T-helper 22 cell (primary cell): ENCODE results near the gene USP54.
"Not testable (repeated sequence)": the region's sequence is repeated elsewhere in the genome, so short reads cannot be mapped to it uniquely, and the experiment has no call there.

Experiments used
- DNase-seq: peaks from one replicate; pipeline ENCODE4 v3.0.0-alpha.2; 2020; ENCODE audit warnings: low read depth

USP54 gene

DNA sequence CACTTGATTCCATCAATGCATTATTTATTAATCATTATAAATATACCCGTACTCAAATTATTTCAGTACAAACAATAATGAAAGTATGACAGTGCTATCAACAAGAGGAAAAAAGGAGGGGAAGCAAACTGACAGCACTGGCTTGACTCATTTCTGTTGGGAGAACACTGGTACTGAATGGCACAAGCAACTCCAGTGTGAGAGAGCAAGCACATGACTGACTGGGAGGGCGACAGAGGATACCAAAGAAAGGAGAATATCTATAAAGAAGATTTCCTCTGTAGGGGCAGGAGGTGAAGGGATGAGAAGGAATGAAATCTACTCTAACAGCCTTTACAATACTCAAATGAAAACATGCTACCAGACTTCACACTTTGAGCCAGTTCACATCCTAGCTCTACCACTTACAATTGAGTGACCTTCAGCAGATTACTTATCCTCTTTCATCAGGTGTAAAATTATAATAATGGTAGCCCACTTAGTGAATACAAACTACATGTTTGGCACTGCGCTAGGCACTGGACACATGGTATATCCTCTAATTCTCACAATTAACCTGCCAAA lies 1.5 kb downstream of the USP54 start:
- no peak for DNase-seq

DNA sequence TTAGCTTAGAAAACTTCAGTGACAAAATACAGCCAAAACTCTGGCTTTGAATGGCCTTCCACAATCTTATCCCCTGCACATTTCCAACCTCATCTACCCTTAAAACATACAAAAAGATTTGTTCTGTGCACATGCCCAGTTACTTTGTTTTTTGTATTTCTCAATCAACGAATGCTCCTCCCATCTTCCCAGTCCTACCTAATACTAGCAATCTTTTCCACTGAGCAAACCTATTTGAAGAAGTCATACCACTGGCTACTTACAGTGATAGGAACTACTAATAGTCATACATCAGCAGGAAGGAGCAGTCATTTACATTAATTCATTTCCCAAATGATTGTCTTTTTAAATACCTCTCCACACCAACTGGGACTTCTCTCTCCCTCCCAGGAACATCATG lies 2.5 kb downstream of the USP54 start:
- DNase-seq: no peak

DNA sequence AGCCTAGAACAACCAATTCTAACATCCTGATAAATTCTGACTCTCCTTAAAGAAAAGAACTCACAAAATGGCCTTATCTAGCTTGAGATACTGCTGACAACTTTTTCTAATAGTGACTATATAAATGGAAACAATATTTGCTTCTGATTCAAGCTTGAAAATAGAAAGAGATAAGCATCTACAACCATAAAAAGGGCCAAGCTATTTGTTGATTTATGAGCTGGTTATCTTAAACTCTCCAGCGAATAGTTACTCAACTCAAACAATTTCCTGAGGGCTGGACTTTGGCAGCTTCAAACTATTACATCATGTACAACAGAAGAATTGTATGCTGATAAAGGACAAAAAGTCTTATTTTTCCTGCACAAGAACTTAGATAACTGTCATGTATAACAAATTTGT lies 4.6 kb downstream of the USP54 start:
- no peak for DNase-seq

DNA sequence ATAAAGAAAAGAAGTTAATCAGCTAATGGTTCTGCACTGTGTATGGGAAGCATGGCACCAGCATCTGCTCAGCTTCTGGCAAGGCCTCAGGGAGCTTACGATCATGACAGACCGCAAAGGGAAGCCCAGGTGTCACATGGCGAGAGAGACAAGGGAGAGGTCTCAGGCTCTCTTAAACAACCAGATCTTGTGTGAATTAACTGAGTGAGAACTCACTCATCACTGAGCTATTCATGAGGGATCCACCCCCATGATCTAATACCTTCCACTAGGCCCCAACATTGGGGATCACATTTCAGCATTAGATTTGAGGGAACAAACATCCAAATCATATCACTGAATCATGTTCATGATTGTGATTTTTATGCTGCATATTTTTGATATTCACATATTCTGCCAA lies 5.8 kb downstream of the USP54 start:
- DNase-seq: no peak

DNA sequence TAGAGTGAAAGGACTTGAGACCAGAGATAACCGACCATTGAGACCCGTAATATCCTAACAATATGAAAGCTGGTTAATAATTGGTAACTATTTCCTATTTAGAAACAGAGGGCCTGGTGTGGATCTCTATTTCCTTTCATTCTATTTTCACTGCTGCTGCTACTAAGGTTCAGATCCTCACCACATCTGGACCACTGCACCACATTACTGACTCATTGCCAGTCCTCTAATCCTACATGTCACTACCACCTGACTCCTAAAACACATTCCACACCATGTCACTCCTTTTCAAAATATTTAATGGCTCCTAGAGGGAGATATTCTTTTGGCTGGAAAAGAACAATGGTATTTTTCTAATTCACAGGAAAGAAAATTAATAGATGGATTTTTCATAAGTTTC lies 6.4 kb downstream of the USP54 start:
- DNase-seq: no peak

DNA sequence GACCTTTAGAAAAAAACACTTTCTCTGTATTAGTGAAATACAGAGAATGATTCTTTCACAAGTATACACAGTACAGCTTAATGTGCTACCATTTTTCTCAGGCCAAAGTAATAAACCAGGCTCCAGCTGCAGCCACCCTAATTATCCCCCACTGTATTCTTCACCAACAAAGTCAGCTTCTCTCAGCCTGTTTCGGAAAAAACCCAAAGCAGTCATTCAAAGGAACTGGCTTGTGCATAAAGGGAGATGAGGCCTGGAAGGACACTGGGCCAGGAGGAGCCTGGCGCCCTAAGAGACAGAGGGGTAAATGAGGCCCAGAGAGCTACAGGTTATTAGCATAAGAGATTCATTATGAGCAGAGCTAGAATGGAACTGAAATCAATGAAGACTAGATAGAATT lies 9.2 kb downstream of the USP54 start:
- no peak for DNase-seq

DNA sequence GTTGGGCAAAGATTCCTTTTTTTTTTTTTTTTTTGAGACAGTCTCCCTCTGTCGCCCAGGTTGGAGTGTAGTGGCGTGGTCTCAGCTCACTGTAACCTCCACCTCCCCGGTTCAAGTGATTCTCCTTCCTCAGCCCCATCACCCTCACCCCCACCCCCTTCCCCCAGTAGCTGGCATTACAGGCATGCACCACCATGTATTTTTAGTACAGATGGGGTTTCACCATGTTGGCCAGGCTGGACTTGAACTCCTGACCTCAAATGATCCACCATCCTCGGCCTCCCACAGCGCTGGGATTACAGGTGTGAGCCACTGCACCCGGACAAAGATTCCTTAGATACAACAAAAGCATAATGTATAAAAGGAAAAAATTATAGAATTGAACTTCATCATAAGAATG lies 12.2 kb downstream of the USP54 start:
- not testable (repeated sequence) for DNase-seq

DNA sequence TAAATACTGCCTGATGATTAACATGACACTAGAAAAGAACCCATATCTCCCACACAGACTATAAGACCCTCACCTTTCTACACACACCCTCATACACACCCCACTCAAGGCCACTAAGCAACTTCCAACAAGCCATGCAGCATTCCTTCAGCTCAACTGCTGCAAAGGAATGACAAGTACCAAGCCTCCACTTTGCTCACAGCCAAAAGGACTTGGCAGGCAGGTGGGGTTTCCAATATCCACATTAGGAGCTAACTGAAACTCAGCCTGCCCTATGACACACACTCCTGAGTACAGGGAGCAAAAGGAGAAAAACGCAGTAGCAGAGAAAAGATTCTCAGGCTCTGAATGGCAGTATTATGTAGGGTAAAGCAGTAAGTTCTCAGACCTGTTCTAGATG lies 13.4 kb downstream of the USP54 start:
- DNase-seq: no peak

DNA sequence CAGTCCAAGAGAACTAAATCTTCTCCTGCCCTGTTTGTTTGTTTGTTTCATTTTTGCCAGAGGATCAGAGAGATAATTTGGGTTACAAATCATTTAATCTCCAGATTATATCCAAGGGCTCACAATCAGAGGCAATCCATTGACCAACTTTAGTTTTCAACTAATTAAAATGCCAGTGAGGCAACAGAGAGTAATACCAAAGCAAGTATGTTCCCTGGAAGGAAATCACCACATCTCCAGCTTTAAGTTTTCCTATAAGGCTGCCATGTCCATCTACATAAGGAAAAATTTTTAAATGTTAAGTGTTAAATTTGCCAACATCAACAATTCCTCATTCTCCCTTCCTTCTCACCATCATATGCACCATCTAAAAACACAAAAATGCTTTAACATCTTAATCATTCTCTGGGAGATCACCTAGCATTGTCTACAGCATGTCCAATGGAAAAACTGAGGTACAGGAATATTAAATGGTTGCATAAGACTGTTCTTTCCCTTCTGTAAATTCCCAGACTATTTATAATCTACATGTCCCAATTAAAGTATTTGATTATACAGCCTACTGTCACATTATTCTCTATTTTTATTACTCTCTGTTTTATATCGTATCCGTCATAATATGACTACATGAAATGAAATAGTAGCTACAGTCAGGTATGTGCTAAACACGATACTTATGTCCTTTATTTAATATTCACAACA lies 14.1 kb downstream of the USP54 start:
- DNase-seq: no peak

DNA sequence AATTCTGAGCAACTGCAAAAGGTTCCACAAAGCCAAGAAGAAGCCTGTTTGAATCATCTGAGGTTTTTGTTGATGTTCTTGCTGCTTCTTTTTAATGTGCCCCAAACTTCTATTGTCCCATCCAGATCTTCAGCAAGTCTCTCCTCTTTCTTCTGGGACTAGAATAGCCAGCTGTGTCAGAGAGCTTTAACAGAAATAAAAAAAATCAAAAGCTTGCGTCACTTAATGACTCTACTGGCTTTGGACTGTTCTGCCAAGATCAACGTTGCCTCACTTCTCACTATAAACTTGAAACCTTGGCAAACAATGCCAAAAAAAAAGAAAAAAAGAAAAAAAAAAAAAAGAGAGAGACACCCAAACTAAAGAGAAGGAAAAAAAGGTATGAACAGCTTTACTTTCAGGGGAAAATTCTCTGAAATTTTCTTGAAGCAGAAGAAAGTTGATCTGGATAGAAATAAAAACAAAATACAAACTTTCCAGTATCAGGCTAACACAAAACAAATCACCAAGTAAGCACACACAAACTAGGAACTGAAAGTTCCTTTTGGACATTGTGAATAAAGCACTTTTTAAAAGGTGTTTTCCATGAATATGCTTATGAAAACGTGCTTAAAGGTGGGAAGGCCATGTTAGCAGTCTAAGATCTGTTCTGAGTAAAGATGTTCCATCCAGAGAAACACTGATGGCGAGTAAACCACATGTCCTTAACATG lies 14.8 kb downstream of the USP54 start:
- no peak for DNase-seq

DNA sequence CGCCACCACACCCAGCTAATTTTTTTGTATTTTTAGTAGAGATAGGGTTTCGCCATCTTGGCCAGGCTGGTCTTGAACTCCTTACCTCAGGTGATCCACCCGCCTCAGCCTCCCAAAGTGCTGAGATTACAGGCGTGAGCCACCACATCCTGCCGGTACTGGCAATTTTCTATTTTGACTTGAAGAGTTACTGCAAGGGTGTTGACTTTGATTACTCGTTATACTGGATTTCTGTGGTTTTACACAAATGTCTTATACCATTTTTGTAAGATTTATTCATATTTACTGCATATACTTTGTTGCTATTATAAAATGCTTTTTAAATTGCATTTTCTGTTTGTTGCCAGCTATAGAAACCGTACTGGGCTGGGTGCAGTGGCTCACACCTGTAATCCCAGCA lies 24.1 kb downstream of the USP54 start:
- not testable (repeated sequence) for DNase-seq

DNA sequence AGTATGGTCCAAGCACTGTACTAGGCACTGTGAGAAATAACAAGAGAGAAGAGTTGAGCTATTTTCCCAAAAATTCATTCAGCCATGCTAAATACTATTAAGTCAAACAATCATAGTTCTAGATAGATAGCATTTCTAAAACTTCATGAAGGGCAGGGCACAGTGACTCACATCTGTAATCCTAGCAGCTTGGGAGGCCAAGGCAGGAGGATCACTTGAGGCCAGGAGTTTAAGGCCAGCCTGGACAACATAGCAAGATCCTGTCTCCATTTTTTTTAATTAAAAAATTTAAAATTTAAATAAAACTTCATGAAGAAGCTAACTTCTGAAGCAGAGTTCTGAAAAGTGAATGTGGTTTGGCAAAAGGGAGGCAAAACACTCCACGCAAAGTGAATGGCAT lies 29.9 kb downstream of the USP54 start:
- DNase-seq: no peak

DNA sequence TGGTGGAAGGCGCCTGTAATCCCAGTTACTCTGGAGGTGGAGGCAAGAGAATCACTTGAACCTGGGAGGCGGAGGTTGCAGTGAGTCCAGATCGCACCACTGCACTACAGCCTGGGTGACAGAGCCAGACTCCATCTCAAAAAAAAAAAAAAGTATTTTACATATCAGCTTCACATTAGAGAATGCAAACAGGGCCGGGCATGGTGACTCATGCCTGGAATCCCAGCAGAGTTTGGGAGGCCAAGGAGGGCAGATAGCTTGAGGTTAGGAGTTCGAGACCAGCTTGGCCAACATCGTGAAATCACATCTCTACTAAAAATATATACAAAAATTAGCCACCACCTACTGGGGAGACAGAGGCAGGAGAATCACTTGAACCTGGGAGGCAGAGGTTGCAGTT lies 31.6 kb downstream of the USP54 start:
- no peak for DNase-seq

DNA sequence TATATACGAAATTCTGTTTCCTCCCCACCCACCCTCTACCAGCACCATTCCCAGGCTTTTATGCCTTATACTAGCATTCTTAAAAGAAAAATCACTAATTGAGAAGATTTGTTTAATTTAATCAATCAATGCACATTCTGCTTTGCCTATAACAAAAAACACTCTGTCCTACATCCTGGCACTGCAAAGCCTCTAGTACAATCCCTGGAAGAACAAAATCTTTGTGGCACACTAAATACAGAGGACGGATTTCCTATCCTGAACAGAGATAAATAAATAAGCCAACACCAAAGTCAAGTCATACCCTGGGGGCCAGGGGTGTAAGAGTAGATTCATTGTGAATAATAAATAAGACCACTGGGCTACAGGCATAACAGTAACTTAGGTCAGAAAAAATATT lies 34.3 kb downstream of the USP54 start:
- DNase-seq: no peak

DNA sequence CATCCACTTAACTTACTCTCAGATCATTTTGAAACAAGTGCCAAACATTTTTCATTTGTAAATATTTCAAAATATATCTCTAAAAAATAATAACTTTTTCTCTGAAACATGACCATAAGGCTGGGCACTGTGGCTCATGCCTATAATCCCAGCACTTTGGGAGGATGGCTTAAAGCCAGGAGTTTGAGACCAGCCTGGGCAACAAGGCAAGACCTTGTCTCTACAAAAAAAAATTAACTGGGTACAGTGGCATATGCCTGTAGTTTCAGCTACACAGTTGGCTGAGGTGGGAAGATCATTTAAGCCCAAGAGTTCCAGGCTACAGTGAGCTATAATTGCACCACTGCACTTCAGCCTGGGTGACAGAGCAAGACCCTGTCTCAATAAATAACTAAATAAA lies 36.4 kb downstream of the USP54 start:
- no peak for DNase-seq

DNA sequence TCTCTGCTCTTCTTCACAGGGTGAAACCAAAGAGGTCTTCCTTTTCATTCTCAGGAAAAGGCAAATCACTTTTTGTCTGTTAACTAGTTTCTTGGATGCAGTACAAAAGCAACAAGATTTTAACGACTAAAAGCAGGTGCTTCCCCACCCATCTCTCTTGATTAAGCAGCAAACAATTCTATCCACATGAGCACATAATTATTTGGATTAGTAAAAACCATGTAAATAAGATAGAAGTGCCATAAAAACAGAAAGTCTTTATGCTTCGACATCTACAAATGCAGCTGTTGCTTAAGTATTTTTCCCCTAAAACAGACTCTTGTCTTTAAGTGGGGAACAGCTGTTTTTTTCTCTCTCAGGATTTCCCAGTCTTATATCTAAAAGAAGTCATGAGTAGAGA lies 37.4 kb downstream of the USP54 start:
- no peak for DNase-seq

DNA sequence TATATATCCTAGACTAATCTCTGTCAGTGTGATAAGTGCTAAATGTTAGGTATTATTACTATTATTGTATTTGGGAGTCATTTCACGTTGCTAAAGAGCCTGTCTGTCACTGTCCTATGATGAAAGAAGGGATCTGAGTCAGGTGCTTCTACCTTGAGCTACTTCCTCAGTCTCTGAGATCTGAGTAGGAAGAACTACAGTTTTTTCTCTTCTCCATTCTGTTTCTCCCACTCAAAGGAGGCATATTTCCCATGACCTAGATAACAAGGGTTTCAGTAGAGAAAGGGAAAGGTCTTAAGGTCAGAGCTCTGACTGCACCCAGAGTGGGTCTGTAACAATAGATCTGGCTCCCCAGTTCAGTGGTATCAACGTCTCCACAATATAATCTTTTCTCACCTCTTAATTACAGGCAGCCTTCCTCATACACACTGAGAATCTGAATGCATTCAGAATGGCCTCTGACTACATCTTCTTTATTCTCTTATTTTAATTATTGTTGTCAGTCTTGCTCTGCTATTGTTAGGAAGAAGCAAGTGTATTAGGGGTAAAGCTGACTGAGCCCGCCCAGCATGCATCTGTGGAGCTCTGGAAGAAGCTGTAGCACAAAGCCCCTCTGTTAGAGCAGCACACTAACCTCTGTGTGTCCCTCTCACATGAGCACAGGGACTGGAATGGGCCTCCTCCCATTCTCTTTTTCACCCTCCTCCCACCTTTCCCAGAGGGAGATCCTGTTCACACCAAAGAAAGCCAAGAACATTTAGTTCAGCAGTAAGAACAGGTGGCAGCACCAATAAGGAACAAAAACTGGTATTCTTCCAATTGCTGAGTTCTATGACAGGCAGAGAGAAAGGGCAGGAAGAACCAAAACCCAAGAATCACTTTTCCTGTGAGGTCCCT lies 38.1 kb downstream of the USP54 start:
- no peak for DNase-seq

DNA sequence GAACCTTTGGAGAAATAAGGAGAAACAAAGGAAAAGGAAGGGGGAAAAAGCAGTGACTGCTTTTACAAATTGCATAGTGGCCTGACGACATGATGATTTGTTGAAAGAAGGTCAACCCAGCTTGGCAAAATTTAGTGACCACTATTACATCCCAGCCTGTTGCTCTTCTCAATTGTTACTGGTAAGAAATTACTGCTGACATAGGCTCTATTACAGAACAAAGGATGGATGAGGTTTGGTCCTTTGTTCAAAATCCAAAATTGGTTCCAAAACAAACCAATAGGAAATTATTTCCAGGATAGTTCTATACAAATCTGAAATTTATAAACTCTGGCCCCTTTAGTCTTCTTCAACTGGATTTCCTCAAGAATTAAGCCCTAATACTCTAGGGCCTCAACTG lies 39.6 kb downstream of the USP54 start:
- no peak for DNase-seq

DNA sequence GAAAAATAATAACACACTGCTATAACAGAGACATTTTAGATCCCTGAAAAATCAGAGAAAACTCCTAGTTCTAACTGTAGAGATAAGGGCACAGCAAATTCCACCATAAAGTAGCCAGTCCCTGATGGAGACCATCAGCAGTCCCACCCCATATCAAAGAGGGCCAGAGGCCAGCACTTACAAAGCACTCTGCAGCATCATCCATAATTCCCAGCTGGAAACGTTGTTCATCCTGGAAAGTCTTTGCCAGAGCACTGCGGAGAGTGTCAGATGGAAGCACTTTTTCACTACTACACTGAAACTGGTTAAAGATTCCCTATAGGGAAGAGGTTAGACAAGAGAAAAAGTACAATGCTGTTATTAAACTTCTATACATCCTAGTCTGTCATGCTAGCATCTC lies 45.8 kb downstream of the USP54 start:
- DNase-seq: no peak

DNA sequence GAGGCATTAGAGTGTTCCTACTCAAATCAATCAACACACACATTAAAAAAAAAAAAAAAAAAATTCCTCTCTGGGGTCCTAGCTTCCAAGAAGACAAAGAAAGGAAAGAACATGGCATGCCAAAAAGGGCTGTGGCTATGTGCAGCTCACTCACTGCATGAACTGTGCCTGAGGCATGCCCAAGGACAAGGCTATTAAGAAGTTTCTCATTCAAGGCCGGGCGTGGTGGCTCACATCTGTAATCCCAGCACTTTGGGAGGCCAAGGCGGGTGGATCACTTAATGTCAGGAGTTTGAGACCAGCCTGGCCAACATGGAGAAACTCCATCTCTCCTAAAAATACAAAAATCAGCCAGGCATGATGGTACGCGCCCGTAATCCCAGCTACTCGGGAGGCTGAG lies 53.4 kb downstream of the USP54 start:
- no peak for DNase-seq

DNA sequence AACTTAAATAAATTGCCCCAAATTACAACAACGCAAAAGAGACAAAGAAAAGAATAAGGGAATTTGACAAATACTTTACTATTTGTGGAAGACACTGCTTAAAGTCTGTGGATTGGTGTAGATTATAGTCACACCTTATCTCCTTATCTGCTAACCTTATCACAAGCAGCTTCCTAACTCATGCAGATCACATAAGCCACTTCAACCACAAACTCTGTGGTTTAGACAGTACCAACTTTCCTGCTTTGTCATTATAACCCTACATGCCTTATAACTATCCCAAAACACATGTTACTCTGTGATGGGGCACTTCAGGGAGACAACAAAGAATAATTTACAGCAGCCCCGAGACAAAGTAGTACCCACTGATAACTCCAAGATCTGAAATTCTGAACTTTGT lies 53.9 kb downstream of the USP54 start:
- no peak for DNase-seq

DNA sequence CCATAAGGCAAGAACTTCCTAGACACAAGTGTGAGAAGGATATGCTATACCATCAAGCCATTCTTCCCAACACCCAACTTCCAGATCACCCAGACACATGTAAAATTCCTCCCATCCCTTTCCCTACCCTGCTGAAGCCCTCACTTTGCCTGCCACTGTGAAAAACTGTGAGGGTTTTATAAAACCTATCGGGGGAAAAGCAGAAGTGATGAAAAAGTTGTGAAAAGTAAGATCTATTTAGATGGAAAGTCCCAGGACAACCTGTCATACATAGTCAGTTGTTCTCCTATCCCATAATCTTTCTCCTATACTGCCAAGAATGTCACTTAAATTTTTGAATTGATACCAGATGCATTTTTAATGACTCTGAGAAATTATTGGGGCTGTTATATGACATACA lies 56.3 kb downstream of the USP54 start:
- DNase-seq: no peak
